HG03097 (cell line): ENCODE results near the gene SLC25A34.

Experiments used
- ATAC-seq: cut with Tn5 transposase; IDR thresholded peaks from one replicate; pipeline ENCODE4 v1.9.1; 2021; ENCODE audit not compliant: unreplicated experiment, low FRiP score

The SLC25A34 gene

DNA sequence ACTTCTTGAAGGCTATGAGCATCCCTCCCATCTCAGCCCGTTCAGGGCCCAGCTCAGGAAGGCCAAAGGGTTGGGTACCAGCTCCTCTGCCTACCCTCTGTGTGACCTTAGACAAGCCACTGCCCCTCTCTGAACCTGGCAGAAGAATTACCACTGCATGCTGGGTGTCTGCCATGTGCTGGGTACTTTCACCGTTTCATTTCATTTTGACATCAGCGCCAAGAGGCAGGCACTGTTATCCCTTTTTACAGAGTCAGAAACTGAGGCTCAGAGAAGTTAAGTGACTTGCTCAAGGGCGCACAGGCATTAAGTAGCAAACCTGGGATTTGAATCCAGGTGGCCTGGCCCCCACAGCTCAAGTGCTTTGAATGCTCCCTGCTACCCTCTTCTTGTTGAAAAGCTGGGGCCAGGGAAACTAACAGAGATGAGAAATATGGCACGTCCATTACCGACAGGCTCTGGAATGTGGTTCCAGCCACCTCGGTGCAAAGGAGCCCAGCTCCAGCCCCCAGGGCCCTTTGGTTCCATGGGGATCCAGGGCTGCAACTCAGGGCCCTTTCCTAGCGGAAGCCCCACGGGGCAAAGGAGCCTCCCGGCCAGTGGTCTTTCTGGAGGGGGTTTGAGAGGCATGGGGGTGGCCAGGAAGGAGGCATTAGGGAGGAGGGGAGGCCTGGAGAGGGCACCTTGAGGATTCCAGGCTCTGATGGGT is 12.8 kb downstream of the SLC25A34 start:
- no peak for ATAC-seq

DNA sequence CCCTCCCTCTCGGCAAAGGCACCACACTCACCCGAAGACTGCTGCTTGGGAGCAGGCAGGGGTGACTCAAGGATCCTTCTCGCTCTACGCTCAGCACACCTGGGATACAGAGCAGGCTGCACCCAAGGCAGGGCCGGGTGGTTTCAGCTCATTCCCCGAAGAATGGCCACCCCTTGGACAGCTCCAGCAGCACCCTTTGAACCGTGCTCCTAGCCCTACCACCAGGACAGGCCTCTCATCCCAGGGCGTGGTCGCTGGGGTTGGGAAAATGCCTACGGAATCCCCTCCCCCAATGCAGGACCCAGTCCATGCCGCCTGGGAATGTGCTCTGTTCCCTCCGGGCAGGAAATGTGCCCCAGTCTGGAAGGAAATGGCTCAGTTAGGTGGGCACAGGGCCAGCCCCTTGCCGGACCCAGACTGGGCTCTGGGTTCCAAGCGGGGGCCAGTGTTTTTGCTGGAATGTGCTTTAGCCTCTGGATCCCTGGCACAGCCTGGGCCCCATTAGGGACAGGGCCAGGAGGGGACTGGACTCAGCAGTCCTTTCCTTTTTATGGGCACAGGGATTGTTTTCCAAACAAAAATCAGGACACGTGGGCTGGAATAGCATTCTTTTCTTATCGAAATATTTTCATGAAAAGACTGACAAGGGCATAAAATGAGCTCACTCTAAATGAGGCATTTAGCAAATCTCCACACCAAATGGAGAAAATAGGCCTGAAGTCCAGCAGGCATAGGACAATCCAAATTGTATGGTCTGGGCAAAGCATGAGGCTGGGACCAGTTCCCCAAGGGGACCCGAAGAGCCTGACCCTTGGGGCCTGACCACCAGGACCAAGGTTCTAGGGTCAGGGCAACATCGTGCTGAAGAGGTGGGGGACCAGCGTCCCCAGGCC is 13.6 kb downstream of the SLC25A34 start:
- ATAC-seq: no peak

- no peak for ATAC-seq
Observed at GRCh38 chr1:15750924-15751323, 14.9 kb downstream of the SLC25A34 start.

DNA sequence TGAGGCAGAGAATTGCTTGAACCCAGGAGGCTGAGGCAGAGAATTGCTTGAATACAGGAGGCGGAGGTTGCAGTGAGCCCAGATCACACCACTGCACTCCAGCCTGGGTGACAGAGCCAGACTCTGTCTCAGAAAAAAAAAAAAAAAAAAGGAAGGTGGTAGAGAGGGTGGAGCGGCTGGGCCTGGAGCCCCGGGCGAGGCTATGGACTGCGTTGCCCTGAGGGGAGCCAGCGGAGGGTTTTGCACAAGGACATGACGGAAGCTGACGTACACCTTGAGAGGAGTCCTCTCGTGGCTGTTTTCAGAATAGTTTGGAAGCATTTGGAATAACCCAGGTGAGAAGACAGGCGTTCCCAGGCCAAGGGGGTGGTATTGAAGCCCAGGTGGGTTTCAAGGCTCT is 15.7 kb downstream of the SLC25A34 start:
- ATAC-seq: no peak

DNA sequence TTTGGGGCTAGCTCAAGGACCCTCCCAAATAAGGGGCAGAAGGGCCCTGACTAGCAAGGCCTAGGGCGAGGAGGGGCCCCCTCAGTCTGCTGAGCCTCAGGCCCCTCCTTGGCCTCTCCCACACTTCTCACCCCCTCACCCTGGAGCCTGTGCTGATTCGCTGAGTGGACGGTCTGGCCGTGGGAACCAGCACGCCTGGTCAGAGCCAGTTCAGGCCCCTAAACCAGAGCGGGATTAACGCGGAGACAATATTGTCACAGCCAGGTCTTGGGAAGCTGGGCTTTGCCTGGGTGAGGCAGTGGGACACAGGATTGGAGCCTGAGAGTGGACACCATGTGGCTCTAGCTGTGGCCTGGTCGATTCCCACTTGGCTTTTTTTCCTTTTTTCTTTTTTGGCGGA is 17.7 kb downstream of the SLC25A34 start:
- ATAC-seq: no peak

GRCh38 chr1:15755021-15755645 is 19.1 kb downstream of the SLC25A34 start:
- ATAC-seq: no peak

GRCh38 chr1:15755646-15756040 is 19.6 kb downstream of the SLC25A34 start:
- no peak for ATAC-seq

DNA sequence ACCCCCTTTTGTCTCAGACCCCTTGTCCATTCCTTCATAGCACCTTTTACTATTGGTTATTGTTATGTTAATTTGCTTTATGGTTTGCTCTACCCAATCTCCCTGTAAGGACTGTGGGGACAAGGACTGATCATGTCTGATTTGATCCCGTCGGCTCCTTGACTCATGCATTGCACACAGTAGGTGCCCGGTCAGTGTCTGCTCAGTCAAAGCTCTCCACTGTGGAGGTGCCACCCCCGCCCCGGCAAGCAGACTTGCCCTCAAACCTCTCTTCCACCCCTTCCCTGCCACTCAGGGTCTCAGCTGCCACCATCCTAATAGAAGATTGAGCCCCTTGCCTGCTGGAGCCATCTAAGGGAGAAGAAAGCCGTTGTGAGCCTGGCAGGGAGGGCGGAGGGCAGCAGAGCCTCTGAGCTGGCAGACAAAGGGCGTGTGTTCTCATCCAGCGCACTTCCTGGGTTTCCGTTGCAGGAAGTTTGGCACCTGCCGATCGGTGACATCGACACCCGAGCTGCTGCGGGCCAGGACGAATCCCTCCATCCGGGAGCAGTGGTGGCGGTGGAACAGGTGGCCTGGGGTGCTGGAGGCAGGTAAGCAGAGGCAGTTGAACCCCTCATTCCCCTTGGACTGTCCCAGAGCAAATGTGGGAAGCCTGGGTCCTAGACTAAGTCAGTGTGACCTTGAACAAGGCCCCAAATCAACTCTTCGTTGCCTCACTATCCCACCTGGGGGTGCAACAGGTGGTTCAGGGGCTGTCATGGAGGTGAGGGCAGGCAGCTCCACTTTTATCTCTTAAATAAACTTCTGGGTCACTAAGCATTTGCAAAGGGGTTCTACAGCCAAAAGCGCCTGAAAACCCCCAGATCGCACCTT is 20.3 kb downstream of the SLC25A34 start:
- ATAC-seq: no peak

DNA sequence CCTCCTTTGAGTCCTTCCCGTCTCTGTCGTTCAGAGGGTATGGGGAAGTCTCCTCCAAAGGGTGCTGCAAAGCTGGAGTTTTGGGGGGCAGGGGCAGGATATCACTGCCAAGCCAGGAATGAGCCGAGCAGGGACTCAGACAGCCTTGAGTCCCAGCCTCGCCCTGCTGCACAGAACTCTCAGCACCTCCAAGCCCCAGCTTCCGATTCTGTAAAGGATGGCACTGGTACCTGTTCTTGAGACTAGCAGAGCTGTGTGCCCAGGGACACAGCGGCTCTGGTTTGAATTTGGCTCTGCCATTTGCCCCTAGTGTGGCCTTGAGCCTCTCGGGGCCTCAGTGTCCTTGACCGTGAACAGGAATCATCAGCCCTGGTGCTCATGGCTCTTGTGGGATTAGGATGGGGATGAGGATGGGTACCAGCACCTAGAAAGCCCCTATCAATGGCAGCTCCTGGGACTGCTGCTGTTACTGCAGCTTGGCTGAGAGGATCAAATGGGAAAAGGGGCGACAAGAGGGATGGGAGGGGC is 21.0 kb downstream of the SLC25A34 start:
- ATAC-seq: no peak

DNA sequence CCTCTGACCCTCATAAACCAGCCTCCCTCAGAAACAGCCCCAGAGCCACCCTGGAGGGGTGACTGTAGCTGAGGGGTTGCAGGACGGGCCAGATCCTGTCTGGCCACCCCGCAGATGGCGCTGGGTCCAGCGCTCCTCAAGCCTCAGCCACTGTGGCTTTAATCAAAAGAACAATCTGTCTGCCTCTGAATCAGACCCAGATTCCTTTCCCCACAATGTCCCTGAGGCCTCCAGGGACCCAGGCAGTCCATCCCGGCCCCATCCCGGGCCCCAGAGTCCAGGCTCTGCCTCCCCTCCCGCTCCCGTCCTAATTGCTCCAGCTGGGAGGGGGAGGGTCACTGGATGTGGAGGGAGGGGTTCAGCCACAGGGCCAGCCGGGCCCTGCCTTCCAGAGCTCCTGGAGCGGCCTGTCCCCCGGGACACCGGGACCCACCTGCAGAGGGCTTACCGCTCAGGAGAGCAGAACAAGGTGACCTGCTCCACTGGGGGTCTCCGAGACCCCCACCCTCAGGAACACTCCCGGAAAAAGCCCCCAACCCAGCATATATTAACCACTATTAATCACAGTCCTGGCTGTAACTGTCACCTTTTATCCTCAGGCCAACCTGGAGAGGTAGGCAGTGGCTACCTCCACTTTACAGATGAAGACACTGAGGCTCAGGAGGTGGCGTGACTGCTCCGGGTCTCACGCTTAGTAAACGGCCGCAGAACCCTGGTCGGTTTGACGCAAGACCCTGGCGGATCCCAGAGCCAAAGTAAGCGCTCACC is 21.7 kb downstream of the SLC25A34 start:
- ATAC-seq: no peak

DNA sequence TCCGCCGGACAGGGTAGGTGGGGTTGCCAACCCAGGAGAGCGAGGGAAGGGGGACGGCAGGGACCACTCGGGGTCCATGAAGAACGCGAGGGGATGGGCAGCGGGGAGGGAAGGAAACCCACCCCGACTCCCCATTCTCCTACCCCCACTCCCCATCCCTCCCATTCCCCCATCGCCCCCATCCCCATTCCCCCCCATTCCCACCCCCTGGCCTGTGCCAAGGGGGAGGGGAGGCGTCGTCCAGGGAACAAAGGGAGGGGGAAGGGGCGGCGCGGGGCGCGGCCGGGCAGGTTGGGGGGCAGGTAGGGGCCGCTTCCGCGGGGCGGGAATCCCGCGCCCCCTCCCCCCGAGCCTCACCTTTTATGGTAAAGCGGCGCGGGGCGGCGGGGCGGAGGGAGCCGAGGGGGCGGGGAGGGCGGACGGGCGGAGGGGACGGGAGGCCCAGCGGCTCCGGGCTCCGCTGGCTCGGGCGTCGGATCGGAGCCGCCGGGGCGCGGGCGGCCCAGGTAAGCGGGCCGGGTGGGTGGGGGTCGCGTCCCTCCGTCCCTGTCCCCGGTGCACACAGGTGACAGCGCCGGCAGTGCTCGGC is 22.4 kb downstream of the SLC25A34 start, which contains the start of gene FBLIM1:
FBLIM1 (plus strand) TSS at position 453 of the 589 bp plus-strand sequence. CDS start 6,189 bp downstream, outside the sequence.
- ATAC-seq: no peak

- ATAC-seq: no peak
Observed at GRCh38 chr1:15758953-15759661, 23.0 kb downstream of the SLC25A34 start.

- ATAC-seq: no peak
Observed at GRCh38 chr1:15760520-15761211, 24.6 kb downstream of the SLC25A34 start.

DNA sequence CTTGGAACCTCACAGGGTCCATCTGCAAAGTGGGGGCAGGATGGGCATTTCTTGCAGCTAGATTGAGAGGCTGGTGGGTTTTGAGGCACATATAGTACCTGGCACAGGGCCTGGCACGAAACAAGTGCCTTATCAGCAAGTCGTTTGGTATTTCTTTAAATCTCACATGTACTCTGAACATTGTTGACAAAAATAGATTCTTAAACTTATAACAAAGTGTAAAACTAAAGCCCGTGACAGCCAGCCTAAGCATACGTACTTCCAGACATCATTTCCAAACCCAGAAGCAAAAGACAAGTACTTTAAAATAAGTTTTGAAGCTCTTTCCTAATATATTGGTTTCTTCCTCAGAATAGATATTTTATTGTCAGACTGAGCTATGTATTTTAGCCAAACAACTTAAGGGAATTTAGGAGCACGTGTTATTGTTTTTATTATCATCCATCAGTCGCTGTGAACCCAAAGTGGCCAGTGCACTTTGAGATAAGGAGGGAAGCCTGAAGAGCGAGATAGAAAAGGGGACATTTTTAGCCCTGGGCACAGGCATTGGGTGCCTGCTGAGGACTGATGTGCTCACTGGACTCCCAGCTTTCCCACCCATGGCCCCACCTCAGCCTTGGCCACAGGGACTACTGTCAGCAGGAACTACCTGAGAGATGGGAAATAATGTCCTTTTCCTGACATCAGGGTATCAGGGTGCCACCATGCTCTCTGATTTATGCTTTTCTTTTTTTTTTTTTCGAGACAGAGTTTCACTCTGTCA is 25.5 kb downstream of the SLC25A34 start:
- ATAC-seq: no peak

GRCh38 chr1:15762546-15762945 is 26.5 kb downstream of the SLC25A34 start:
- no peak for ATAC-seq

DNA sequence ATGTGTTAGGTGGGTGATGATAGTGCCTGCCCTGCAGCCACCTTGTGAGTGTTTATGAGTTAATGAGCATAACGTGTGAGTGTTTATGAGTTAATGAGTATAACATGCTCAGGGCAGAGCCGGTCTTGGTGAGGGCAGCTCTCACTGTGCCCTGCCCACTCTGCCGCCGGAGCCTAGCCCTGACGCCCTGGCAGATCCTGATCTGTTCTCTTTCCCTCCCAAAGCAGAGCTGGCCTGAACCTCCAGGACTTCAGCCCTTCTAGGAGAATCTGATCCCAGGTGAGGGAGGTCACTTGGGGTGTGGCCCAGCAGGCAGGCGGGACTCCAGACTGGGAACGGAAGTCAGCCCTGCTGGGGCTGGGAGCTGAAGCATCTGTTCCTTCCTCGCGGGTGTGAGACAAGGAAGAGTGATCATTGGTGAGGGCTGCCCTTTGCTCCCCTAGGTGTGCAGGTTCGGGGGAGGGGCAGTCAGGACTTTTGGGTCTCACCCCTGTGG is 28.3 kb downstream of the SLC25A34 start:
- no peak for ATAC-seq

- ATAC-seq: no peak
Observed at GRCh38 chr1:15764890-15765289, 28.8 kb downstream of the SLC25A34 start.
